LNCaP clone FGC (cell line): Measurements from ENCODE around the gene DHRS2.

Source experiments
- DNase-seq: peaks from one replicate; pipeline ENCODE4 v3.0.0-alpha.2; 2011; ENCODE audit warnings: low read depth
- H3K4me3 ChIP-seq: 2 replicates; pipeline ENCODE4 v1.5.1; 2011; ENCODE audit warnings: mild to moderate bottlenecking, low read depth, low read length, control low read depth
- TF ChIP-seq, protein P1 (sequence below): IDR thresholded peaks from 2 replicates; pipeline ENCODE4 v1.5.1; 2012; ENCODE audit warnings: mild to moderate bottlenecking; ENCODE audit not compliant: control insufficient read depth, insufficient read depth; ENCODE audit errors: extremely low read depth

The DHRS2 gene

DNA sequence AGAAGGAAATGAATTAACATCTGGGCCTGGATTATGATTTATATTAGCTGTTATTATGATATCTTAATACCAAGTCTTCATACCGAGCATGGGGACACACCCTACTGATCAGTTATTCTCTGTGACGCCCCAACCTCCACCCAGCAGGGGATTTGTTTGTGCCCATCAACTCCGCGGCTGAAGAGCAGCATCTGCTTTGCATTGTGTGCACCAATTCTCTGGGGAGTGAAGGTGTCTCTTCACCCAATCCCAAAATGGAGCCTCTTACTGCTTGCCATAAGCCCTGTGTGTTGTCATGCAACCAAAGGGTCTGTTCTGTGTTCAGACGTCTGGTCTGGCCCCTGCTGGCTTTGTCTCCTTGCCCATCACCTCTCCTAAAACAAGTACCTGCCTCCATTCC lies 25.4 kb downstream of the DHRS2 start:
- TF ChIP-seq, protein P1, sequence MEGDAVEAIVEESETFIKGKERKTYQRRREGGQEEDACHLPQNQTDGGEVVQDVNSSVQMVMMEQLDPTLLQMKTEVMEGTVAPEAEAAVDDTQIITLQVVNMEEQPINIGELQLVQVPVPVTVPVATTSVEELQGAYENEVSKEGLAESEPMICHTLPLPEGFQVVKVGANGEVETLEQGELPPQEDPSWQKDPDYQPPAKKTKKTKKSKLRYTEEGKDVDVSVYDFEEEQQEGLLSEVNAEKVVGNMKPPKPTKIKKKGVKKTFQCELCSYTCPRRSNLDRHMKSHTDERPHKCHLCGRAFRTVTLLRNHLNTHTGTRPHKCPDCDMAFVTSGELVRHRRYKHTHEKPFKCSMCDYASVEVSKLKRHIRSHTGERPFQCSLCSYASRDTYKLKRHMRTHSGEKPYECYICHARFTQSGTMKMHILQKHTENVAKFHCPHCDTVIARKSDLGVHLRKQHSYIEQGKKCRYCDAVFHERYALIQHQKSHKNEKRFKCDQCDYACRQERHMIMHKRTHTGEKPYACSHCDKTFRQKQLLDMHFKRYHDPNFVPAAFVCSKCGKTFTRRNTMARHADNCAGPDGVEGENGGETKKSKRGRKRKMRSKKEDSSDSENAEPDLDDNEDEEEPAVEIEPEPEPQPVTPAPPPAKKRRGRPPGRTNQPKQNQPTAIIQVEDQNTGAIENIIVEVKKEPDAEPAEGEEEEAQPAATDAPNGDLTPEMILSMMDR = no peak

DNA sequence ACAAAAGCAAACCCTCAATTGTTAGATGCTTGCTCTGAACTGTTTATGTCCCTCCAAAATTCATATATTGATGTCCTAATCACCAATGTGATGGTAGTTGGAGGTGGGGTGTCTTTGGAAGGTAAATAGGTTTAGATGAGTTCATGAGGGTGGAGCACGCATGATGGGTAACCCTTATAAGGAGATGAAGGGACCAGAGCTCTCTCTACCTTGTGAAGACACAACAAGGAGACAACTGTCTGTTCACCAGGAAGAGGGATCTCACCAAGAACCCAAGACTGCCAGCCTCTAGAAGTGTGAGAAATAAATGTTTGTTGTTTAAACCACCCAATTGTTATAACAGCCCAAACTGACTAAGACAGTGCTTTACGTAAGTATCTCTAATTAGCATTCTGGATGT lies 27.0 kb downstream of the DHRS2 start:
- TF ChIP-seq, protein P1 = no peak
- no peak overlapping the region for H3K4me3 ChIP-seq
- no peak for DNase-seq

More for the DNA sequence above, 25.4 kb downstream of the DHRS2 start:
- no peak overlapping the region for H3K4me3 ChIP-seq
- no peak for DNase-seq

DNA sequence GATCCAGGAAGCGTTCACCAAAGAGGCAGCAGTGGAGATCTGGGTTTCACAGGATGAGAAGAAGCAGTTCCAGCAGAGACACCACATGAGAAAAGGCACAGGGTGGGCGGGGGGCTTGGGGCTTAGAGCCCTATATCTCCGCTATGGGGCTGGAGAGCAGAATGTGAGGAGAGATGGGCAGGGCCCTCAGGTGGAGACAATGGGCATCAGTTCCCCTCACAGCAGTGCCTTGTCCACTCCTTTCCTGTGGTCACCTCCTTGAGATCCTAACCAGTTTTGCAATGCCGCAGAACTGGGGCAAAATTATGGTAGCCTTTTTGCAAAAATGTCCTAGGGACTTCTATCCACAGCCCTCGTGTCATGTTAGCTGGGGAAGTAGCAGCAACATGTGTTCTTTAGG lies 27.5 kb downstream of the DHRS2 start:
- H3K4me3 ChIP-seq = no peak overlapping the region
- TF ChIP-seq, protein P1 = no peak
- no peak for DNase-seq

DNA sequence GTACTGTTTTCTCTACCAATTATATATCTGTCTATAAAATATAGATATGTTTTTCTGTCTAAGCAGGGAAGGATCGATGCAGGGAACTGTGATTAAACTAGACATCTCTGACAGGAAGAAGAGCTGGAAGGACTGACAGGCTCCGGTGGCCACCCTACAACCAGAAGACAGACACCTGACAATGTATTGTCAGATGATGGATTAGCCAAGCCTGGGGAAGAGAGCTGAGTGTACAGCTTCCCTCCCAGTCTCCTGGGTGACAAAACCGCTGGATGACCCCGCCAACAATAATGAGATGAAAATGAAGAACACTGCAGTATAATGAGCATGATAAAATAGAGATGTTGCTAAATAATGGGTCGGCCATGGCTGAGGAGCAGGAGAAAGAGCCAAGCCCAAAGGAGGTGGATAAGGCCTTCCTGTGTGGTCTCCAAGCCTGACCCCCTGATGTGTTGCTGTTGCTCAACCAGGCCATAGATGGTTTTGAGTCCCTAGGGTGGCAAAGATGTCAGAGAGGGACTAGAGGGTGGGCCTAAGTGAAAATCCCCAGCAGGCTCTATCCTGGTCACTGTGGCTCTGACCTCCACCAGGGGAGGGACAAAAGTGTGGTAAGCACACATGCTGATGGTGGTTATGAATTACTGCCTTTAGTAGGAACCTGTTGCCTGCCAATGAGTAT lies 28.2 kb downstream of the DHRS2 start:
- DNase-seq = no peak
- H3K4me3 ChIP-seq = no peak overlapping the region
- TF ChIP-seq, protein P1 = no peak

DNA sequence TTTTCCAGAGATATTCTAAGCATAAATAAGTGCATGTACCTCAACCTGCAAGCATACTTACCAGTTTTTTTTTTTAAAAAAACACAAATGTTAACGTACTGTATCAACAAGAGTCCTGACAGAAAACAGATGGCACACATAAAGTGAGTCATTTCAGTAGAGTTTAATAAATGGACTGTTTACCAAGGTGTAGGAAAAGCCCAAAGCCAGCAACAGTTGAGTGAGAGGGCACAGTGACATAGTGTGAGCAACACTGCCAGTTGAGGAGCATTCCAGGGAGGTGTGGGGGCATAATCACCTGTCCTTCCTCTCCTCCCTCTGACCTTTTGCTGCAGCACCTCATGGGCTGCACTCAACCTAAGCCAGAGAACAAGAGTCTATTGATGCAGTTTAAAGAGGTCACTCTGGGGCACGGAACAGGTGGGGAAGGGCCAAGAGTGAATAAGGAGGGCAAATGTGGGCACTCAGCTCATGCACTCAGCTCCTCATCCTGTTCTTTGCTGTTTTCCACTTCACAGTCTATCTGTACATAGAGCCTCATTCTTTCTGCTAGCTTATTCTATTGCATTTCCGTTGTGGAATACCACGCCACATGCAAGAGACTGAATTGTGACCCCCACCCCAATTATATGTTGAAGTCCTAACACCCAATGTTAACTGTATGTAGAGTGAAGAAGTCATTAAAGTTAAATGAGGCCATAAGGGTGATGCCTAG lies 29.3 kb downstream of the DHRS2 start:
- TF ChIP-seq, protein P1 = no peak
- no peak overlapping the region for H3K4me3 ChIP-seq
- no peak for DNase-seq

DNA sequence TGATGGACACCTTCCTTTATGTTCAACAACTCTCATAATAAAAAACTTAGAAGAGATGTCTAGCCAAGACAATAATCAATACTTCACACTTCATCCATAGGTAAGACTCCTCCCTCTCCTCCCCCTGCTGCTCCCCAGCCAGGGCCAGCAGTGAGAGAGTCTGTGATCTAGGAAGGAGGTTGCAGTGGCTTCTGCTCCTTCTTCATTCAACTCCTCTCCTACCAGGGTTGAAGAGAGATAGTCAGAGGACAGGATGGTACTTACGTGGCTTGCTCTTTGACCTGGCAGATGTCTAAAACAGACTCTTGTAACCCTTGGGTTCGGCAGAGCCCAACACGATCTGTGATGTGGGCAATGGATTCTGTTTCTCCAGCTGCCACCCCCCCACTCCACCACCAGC lies 31.0 kb downstream of the DHRS2 start:
- no peak for DNase-seq
- no peak overlapping the region for H3K4me3 ChIP-seq
- TF ChIP-seq, protein P1 = no peak
